A549 treated with RU486 at 1 μM for 4 hours (cell line): Measurements from ENCODE around the gene CCSER2. TPM values are rescaled to one million over a fixed set of nuclear protein-coding genes. Genes with fewer than 3 reads are reported as not detected.

Experiments used
- total RNA-seq: library from RNA; stranded (reverse); fragments of 200-300 nt; extraction: Qiagen RNA extraction; gene quantifications from 5 replicates; pipeline ENCODE4 v1.2.3, GENCODE V29; 2022; ENCODE audit warnings: low read depth

The CCSER2 gene
- 7.2 to 13.8 TPM (median 10.4 TPM) in 5 replicates for total RNA-seq

GRCh38 chr10:84328418-84329195, at the start of gene CCSER2:
CCSER2 (plus strand) TSS chr10:84328589; CDS start chr10:84371053, 42,464 bp downstream.

Other genes with a start within 250 kb of the CCSER2 start
- 158 to 219 TPM (median 203 TPM) in 5 replicates for gene GHITM, start 189.1 kb upstream of the CCSER2 start, total RNA-seq
- not detected in 5 replicates for gene GPR15LG, start 154.8 kb upstream of the CCSER2 start, total RNA-seq
- gene CDHR1, start 134.1 kb upstream of the CCSER2 start, total RNA-seq = 0.03 to 0.13 TPM (median 0.07 TPM) in 5 replicates
- not detected in 5 replicates for gene LRIT2, start 103.0 kb upstream of the CCSER2 start, total RNA-seq
- gene LRIT1, start 87.0 kb upstream of the CCSER2 start, total RNA-seq = not detected in 5 replicates
- not detected in 5 replicates for gene RGR, start 83.5 kb upstream of the CCSER2 start, total RNA-seq